ENCODE results near the gene MYO16.
"Not testable (repeated sequence)": the region's sequence is repeated elsewhere in the genome, so short reads cannot be mapped to it uniquely, and the experiment has no call there.

Gene MYO16

DNA sequence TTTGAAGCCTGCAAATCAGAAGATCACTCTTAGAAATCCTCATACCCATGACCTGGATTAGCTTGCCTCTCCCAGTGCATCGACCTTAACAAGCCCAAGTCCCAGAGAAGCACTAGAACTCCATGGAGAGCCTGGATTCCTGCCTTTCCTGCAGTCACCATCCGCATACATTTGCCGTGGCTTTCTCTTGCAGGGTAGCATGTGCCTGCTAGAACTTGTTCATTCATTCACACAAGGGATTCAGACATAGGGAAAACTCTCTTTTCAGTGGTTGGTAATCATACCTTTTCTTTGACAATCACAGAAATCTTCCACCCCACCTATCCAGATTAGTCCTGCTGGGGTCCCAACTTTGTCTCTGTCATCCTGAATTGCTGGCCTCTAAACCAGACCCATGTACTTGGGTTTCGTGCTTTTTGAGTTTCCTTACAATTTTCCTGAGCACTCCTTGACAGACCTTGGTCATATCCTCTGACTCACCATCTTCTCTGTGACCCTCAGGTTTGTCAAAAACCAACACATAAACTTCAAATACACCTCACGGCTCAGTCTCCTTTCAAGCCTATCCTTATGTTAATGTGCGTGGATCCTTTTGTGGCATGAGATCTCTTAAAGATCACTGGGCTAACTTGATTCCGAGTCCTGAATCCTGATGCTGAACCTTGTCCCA lies 355.0 kb downstream of the MYO16 start:
- H3K27me3 Mint-ChIP-seq = peaks cover 24% of the 10 kb centered on the region
- H3K27ac Mint-ChIP-seq = no peak overlapping the region
- H3K9me3 Mint-ChIP-seq = no peaks in the 10 kb centered on the region
- H3K36me3 Mint-ChIP-seq (ENCODE audit: low read depth) = no peaks in the 10 kb centered on the region
- H3K4me3 Mint-ChIP-seq = no peak overlapping the region
- no peaks in the 10 kb centered on the region for H3K4me1 Mint-ChIP-seq (ENCODE audit: low read depth)

DNA sequence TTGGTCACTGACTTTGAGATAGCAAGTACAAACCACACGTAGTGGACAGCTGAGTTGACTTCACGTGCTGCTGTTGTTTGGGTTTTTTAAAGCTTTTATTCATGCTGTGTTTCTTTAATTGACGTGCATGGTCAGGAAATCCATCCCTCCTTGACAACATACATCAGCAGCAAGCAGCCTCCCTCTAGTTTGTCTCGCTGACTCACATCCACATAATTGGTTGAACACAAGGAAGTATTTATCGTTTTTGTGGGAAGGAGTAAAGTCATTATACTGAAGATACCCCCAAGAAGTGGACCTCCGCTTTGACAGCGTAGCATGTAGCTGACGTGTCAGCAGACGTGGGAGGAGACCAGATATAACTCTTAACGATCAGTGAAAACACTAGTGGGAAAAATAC lies 355.8 kb downstream of the MYO16 start:
- no peaks in the 10 kb centered on the region for H3K36me3 Mint-ChIP-seq (ENCODE audit: low read depth)
- no peaks in the 10 kb centered on the region for H3K9me3 Mint-ChIP-seq

DNA sequence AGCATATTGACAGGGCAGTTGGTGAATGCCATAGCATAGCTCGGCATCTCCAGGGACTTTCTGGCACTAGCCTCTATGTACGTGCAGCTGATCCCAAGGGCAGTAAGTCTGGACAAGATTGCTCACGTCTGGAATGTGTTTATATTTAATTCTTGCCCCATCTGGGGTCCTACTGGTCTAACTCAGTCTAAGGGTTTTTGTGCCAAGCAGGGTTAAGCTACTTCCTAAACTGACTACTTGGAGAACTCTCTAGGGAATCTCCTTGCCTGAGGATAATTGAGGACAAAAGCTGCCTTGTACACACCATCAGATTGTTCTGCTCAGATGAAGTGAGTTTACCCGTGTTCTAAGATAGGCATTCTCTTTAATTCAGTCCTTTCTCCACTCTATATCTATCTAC lies 358.1 kb downstream of the MYO16 start:
- H3K4me3 Mint-ChIP-seq = no peak overlapping the region
- H3K36me3 Mint-ChIP-seq (ENCODE audit: low read depth) = no peaks in the 10 kb centered on the region
- H3K9me3 Mint-ChIP-seq = no peaks in the 10 kb centered on the region
- H3K27ac Mint-ChIP-seq = no peak overlapping the region
- peaks cover 17% of the 10 kb centered on the region for H3K27me3 Mint-ChIP-seq
- H3K4me1 Mint-ChIP-seq (ENCODE audit: low read depth) = no peaks in the 10 kb centered on the region

More for the DNA sequence above, 355.8 kb downstream of the MYO16 start:
- H3K4me1 Mint-ChIP-seq (ENCODE audit: low read depth) = no peaks in the 10 kb centered on the region
- H3K27me3 Mint-ChIP-seq = peaks cover 24% of the 10 kb centered on the region
- no peak overlapping the region for H3K4me3 Mint-ChIP-seq
- H3K27ac Mint-ChIP-seq = no peak overlapping the region

DNA sequence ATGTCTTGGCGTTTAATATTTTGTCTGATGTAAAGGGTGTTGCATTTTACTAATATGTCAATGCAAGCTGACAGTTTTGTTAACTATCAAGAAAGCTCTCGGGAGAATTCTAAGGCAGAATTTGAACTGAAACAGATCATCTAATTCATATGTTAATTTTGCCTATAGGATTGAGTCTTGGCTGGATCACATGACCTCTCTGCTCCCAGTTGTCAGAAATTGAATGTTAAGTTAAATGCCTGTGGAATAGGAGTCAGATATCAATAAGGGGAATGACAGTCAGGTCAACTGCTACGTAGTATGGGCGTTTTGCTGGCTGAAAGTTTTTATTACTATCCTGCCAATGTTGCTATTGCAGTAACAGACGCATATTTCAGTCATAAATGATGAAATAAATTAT lies 358.5 kb downstream of the MYO16 start:
- no peak overlapping the region for H3K4me3 Mint-ChIP-seq
- H3K27ac Mint-ChIP-seq = no peak overlapping the region
- H3K36me3 Mint-ChIP-seq (ENCODE audit: low read depth) = no peaks in the 10 kb centered on the region
- H3K4me1 Mint-ChIP-seq (ENCODE audit: low read depth) = no peaks in the 10 kb centered on the region
- peaks cover 13% of the 10 kb centered on the region for H3K27me3 Mint-ChIP-seq
- no peaks in the 10 kb centered on the region for H3K9me3 Mint-ChIP-seq

DNA sequence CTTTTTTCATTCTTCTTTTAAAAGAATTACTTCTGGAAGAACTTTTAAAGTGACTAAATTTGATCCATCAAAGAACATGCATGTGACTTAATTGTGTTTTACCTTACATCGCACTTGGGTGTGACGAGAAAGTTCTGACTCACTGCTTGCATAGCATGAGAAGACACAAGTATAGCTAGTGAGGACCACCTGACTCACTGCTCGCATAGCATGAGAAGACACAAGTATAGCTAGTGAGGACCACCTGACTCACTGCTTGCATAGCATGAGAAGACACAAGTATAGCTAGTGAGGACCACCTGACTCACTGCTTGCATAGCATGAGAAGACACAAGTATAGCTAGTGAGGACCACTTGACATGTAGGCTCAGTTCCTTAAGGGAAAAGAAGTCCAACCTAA lies 362.0 kb downstream of the MYO16 start:
- not testable (repeated sequence) for H3K27ac Mint-ChIP-seq; H3K36me3 Mint-ChIP-seq (ENCODE audit: low read depth); H3K27me3 Mint-ChIP-seq; H3K4me1 Mint-ChIP-seq (ENCODE audit: low read depth); H3K9me3 Mint-ChIP-seq; H3K4me3 Mint-ChIP-seq

DNA sequence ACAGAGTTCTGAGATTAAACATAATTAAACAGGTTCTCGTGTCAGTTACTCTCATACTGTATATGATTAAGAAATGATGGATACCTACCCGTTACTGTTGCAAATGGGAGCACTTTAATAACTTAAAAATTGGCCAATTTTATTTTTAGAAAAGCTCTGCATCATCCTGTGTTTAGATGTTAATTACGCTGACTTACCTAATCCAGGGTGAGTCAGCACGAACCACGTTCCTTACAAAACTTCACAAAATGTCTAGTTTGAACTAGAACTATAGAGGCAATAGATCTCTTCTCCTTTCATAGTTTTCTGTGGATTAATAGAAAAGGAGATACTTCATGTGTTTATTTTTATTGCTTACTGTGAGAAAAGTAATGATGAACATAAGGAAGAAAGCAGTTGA lies 363.9 kb downstream of the MYO16 start:
- Mint-ChIP-seq H3K27ac (no peak overlapping the region), H3K27me3 (no peaks in the 10 kb centered on the region), H3K4me3 (no peak overlapping the region), H3K4me1 (ENCODE audit: low read depth) (no peaks in the 10 kb centered on the region), H3K9me3 (no peaks in the 10 kb centered on the region), H3K36me3 (ENCODE audit: low read depth) (no peaks in the 10 kb centered on the region)

DNA sequence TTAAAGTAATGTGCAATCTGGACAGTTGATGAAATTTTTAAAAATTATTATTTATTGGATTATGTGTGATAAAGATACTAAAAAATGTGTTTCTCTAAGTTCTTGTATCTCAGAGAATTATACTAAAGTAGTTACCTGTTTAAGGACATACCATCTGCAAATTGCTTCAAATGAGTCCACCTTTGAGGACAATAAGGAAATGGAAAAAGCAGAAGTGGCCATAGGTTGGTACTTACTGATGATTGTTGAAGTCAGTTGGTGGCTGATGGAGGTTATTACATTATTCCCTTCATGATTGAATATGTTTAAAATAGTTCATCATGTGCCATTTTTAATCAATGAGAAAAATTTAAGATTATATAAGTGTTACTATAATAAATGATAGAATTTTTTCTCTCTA lies 367.0 kb downstream of the MYO16 start:
- H3K4me1 Mint-ChIP-seq (ENCODE audit: low read depth) = no peaks in the 10 kb centered on the region
- no peak overlapping the region for H3K27ac Mint-ChIP-seq
- H3K27me3 Mint-ChIP-seq = peaks cover 3% of the 10 kb centered on the region
- H3K4me3 Mint-ChIP-seq = no peak overlapping the region
- H3K9me3 Mint-ChIP-seq = no peaks in the 10 kb centered on the region
- no peaks in the 10 kb centered on the region for H3K36me3 Mint-ChIP-seq (ENCODE audit: low read depth)

DNA sequence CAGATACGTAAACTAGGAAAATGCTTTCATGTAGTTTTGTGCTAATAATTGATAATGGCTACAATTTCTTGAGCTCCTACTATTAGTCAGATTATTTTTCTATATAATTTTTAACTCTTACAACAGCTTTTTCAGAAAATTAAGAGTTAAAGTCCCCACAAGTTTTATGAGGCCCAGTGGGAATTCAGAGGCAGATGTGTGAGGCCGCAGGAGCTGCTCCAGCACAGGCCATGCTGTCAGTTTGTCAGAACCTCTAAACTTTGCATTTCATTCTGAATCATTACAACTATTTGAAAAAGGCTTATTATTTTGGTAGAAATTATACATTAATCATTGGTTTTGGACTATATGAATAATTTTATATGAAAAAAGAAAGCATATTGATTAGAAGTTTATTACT lies 370.8 kb downstream of the MYO16 start:
- Mint-ChIP-seq H3K9me3 (no peaks in the 10 kb centered on the region), H3K27ac (no peak overlapping the region), H3K4me1 (ENCODE audit: low read depth) (no peaks in the 10 kb centered on the region), H3K4me3 (no peak overlapping the region), H3K36me3 (ENCODE audit: low read depth) (no peaks in the 10 kb centered on the region), H3K27me3 (peaks cover 3% of the 10 kb centered on the region)

DNA sequence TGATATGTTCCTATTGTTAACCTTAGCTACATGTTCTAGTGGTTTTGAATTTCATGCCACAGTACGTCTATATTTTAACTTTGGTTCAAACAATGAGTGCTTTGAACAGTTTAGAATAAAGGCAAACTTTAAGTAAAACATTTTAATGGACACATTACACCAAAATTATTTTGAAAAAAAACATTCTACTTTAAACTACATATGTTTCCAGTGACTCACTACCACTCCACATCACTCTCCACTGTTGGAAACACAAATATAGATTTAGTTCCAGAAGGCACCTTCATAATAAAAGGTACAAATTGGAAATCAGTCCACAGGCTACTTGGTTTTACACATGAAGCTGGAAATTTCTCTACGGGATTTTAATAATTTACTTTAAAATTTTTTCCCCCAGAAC lies 373.5 kb downstream of the MYO16 start:
- Mint-ChIP-seq H3K4me3 (no peak overlapping the region), H3K9me3 (no peaks in the 10 kb centered on the region), H3K27me3 (peaks cover 3% of the 10 kb centered on the region), H3K27ac (no peak overlapping the region), H3K4me1 (ENCODE audit: low read depth) (no peaks in the 10 kb centered on the region), H3K36me3 (ENCODE audit: low read depth) (no peaks in the 10 kb centered on the region)

DNA sequence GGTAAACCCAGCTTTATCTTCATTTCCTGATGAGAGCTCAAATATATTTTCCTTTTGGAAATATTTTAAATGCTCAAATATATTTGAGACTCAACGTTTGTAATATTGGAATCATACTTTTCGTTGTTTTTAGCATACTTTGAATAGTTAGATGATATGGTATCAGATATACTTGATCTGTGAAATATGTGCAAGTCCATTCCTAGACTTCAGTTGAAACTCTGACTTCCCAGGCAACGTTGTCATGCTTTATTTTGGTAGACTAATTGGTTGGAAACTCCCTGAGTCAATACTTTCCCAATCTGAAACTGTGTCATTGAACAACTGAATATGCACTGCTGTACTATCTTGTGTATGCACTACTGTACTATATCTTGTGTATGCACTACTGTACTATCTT lies 378.5 kb downstream of the MYO16 start:
- Mint-ChIP-seq H3K9me3 (no peaks in the 10 kb centered on the region), H3K4me3 (no peak overlapping the region), H3K27me3 (no peaks in the 10 kb centered on the region), H3K4me1 (ENCODE audit: low read depth) (no peaks in the 10 kb centered on the region), H3K36me3 (ENCODE audit: low read depth) (no peaks in the 10 kb centered on the region), H3K27ac (no peak overlapping the region)

DNA sequence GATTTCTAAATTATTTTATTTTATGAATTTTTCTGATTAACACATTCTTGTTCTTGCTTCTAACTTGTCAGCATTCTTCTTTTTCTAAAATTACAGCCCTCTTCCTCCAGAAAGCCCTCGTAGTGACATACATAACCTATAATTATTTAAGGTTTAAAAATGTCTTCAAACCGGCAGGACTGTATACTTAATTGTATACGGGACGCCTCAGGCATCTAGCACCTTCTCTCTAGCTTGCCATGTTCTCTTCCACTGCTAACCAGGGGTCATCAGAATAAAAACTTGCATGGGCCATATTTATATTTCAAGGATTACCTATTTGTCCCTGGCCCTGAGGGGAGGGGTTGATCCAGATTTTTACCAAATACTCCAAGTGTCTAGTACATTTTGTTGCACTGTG lies 380.3 kb downstream of the MYO16 start:
- Mint-ChIP-seq H3K4me1 (ENCODE audit: low read depth) (no peaks in the 10 kb centered on the region), H3K9me3 (no peaks in the 10 kb centered on the region), H3K27ac (no peak overlapping the region), H3K27me3 (no peaks in the 10 kb centered on the region), H3K36me3 (ENCODE audit: low read depth) (no peaks in the 10 kb centered on the region), H3K4me3 (no peak overlapping the region)

DNA sequence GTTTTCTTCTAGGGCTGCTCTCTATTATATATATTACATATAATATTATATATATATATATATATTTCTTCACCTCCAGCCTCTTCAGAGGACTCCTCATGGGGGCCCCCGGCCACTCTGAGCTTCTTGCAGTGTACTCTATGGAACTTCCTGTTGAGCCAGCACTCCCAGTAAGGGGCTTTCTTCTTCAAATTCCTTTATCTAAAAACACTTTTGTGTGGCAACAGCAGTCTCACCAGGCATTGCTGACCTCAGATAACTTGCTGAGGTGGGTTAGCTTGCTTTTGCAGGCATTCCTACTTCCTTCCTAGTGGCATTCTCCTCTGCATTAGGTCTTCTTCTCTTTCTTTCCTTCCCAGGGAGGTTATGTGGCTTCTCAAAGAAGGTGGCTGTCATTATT lies 381.5 kb downstream of the MYO16 start:
- no peaks in the 10 kb centered on the region for H3K36me3 Mint-ChIP-seq (ENCODE audit: low read depth)
- H3K4me1 Mint-ChIP-seq (ENCODE audit: low read depth) = no peaks in the 10 kb centered on the region
- peaks cover 1% of the 10 kb centered on the region for H3K27me3 Mint-ChIP-seq
- H3K4me3 Mint-ChIP-seq = no peak overlapping the region
- no peak overlapping the region for H3K27ac Mint-ChIP-seq
- H3K9me3 Mint-ChIP-seq = no peaks in the 10 kb centered on the region

DNA sequence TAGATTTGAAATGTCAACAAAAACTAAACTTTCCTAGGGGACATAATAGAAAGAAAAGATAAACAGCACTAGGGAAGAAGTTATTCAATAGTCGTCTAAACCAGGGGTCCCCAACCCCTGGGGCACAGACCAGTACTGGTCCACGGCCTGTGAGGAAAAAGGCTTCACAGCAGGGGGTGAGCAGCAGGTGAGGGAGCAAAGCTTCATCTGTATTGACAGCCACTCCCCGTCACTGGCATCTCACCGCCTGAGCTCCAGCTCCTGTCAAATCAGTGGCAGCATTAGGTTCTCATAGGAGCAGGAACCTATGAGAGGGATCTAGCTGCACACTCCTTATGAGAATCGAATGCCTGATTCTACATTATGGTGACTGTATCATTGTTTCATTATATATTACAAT lies 382.7 kb downstream of the MYO16 start:
- no peaks in the 10 kb centered on the region for H3K36me3 Mint-ChIP-seq (ENCODE audit: low read depth)
- no peak overlapping the region for H3K4me3 Mint-ChIP-seq
- H3K27ac Mint-ChIP-seq = no peak overlapping the region
- H3K9me3 Mint-ChIP-seq = no peaks in the 10 kb centered on the region
- H3K27me3 Mint-ChIP-seq = peaks cover 5% of the 10 kb centered on the region
- no peaks in the 10 kb centered on the region for H3K4me1 Mint-ChIP-seq (ENCODE audit: low read depth)

DNA sequence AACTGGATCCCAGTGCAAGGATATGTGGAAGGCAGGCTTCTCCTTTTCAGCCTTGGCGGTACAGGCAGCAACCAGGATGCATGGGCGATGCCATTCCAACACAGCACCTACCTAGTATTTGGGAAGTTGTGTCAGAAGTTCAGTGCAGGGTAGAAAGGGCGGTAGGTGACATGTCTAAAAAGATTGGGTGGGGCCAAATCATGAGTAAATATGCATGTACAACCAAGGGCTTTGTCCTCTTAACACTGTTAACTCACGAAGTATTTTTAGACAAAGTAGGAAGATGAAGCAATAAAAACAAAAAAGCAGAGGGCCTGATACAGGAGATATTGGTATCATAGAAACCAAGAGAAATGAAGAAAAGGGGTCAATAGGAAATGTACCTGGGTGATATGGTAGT lies 392.1 kb downstream of the MYO16 start:
- no peak overlapping the region for H3K4me3 Mint-ChIP-seq

DNA sequence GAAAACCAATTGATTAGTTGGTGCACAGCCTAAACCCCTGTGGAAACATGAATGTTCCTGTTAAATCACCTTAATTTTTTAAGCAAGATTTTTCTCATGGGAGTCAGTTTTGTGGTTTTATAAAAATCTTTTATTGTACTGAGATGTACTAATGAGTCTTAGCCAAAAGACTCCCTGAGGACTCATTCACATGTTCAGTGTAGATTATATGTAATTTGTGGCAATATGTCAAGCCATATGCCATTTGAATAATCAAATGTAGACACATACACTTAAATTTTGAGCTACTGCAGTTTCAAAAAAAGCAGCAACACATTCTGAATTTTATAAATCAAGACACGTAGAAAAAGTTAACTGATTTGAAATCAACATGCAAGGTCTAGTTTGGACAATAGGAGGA lies 395.2 kb downstream of the MYO16 start:
- Mint-ChIP-seq H3K4me3 (no peak overlapping the region), H3K27me3 (no peaks in the 10 kb centered on the region), H3K4me1 (ENCODE audit: low read depth) (no peaks in the 10 kb centered on the region), H3K9me3 (no peaks in the 10 kb centered on the region), H3K27ac (no peak overlapping the region), H3K36me3 (ENCODE audit: low read depth) (no peaks in the 10 kb centered on the region)

More for the DNA sequence above, 392.1 kb downstream of the MYO16 start:
- Mint-ChIP-seq H3K27ac (no peak overlapping the region), H3K4me1 (ENCODE audit: low read depth) (no peaks in the 10 kb centered on the region), H3K27me3 (peaks cover 5% of the 10 kb centered on the region), H3K36me3 (ENCODE audit: low read depth) (no peaks in the 10 kb centered on the region), H3K9me3 (no peaks in the 10 kb centered on the region)

DNA sequence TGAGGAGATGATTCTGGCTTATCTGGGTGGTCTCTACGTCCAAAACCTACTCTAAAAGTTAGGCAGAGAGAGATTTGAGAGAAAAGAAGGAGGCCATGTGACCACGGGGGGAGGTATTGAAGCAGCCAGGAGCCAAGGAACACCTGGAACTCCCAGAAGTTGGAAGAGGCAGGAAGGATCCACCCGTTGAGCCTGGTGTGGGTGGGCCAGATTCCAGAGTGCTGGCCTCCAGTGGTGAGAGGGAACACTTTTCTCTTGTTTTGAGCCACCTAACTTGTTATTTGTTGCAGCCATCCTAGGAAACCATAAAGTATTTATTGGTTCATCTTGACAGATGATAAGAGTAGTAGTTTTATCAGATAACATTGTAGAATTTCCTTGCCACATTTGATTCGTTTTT lies 396.9 kb downstream of the MYO16 start:
- Mint-ChIP-seq H3K4me1 (ENCODE audit: low read depth) (no peaks in the 10 kb centered on the region), H3K36me3 (ENCODE audit: low read depth) (no peaks in the 10 kb centered on the region), H3K27ac (no peak overlapping the region), H3K9me3 (no peaks in the 10 kb centered on the region), H3K27me3 (no peaks in the 10 kb centered on the region), H3K4me3 (no peak overlapping the region)

All from stimulated activated naive CD8-positive, alpha-beta T cell treated with anti-CD3 and anti-CD28 coated beads, Interleukin-15, Interleukin-2, amounts not matched to agents 100 ng/mL and 50 ng/mL, for 24 hours (primary cell).